ENCODE data around the gene RCSD1. TPM values are rescaled to one million over a fixed set of nuclear protein-coding genes. Genes with fewer than 3 reads are reported as not detected.

The RCSD1 gene, protein sequence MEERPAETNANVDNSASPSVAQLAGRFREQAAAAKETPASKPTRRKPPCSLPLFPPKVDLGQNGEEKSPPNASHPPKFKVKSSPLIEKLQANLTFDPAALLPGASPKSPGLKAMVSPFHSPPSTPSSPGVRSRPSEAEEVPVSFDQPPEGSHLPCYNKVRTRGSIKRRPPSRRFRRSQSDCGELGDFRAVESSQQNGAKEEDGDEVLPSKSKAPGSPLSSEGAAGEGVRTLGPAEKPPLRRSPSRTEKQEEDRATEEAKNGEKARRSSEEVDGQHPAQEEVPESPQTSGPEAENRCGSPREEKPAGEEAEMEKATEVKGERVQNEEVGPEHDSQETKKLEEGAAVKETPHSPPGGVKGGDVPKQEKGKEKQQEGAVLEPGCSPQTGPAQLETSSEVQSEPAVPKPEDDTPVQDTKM
- total RNA-seq, result 84.9 and 91.9 TPM in 2 replicates

- DNase-seq (ENCODE audit: low spot score), result peak; percentile 53
- peak within 1 kb of the TSS; percentile 96 for H3K4me3 Mint-ChIP-seq (ENCODE audit: low read depth)
- H3K9me3 Mint-ChIP-seq, result peaks cover 11% of the 10 kb centered on the region
- H3K27me3 Mint-ChIP-seq (ENCODE audit: low read depth), result no peaks in the 10 kb centered on the region
- H3K36me3 Mint-ChIP-seq (ENCODE audit: low read depth), result peaks cover 56% of the 10 kb centered on the region
- peaks cover 67% of the 10 kb centered on the region for H3K4me1 Mint-ChIP-seq (ENCODE audit: low read depth)
- peak within 1 kb of the TSS; percentile 97 for H3K27ac Mint-ChIP-seq
- intact Hi-C loops (cut with micrococcal nuclease), result loop anchor here (2.0 to 5.0 kb wide), 5 partner anchors 59 to 409 kb away; partner anchors contain the start of genes DCAF6, MPC2 and POU2F1
Measured at GRCh38 chr1:167629681-167630567, at the start of gene RCSD1. RCSD1 (plus strand) TSS chr1:167630232; CDS start chr1:167630424, 192 bp downstream.

DNA sequence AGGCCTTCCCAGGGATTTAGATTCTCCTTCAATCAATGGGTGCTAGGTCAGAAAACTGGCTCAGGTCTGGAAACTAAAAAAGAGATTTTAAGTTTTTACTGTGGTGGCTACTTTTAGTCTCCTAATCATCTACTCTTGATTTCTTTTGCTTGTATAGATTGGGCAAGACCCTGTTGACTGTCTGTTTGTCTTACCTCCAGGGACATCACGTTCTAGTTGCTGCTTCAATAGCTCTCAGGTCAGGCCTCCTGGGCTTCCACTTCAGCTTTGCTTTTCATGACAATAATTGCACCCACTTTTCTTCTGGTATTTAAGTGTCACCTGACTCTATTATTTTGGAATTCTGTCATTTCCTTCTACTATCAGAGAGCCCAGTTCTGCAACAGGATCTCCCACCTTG lies 48.0 kb upstream of the RCSD1 start:
- H3K27me3 Mint-ChIP-seq (ENCODE audit: low read depth), result peaks cover 7% of the 10 kb centered on the region
- no peak for DNase-seq (ENCODE audit: low spot score)
- H3K27ac Mint-ChIP-seq, result no peak overlapping the region
- no peaks in the 10 kb centered on the region for H3K4me1 Mint-ChIP-seq (ENCODE audit: low read depth)
- intact Hi-C loops (cut with micrococcal nuclease), result no loop called here
- no peaks in the 10 kb centered on the region for H3K36me3 Mint-ChIP-seq (ENCODE audit: low read depth)
- H3K9me3 Mint-ChIP-seq, result no peaks in the 10 kb centered on the region
- H3K4me3 Mint-ChIP-seq (ENCODE audit: low read depth), result no peak overlapping the region

GRCh38 chr1:167582722-167583121 lies 47.3 kb upstream of the RCSD1 start:
- Mint-ChIP-seq H3K4me3 (ENCODE audit: low read depth) (no peak overlapping the region), H3K36me3 (ENCODE audit: low read depth) (no peaks in the 10 kb centered on the region), H3K9me3 (no peaks in the 10 kb centered on the region), H3K27me3 (ENCODE audit: low read depth) (peaks cover 7% of the 10 kb centered on the region), H3K4me1 (ENCODE audit: low read depth) (no peaks in the 10 kb centered on the region), H3K27ac (no peak overlapping the region)
- intact Hi-C loops (cut with micrococcal nuclease), result no loop called here
- DNase-seq (ENCODE audit: low spot score), result no peak

DNA sequence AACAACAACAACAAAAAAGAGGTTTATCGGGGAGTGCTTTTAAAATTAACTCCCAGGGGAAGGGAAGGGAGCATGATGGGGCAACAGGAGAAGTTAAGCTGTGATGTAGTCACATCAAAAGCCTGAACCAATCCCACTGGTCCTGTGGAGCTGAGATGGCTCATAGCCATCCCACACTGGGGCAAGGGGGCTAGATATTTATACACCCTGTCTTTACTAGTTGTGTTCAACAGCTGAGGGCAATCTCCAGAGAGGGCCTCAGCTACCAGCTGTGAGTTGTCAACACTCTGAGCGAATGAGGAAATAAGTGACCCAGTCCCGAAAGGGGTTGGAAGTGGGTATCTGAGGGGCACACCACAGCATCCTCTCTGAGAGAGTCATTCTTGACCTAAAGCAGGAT lies 45.5 kb upstream of the RCSD1 start:
- DNase-seq (ENCODE audit: low spot score), result no peak
- Mint-ChIP-seq H3K9me3 (no peaks in the 10 kb centered on the region), H3K4me1 (ENCODE audit: low read depth) (no peaks in the 10 kb centered on the region), H3K27me3 (ENCODE audit: low read depth) (peaks cover under 1% of the 10 kb centered on the region), H3K27ac (no peak overlapping the region), H3K36me3 (ENCODE audit: low read depth) (no peaks in the 10 kb centered on the region), H3K4me3 (ENCODE audit: low read depth) (no peak overlapping the region)
- intact Hi-C loops (cut with micrococcal nuclease), result no loop called here

GRCh38 chr1:167587342-167587741 lies 42.7 kb upstream of the RCSD1 start:
- intact Hi-C loops (cut with micrococcal nuclease), result no loop called here
- H3K9me3 Mint-ChIP-seq, result no peaks in the 10 kb centered on the region
- H3K27me3 Mint-ChIP-seq (ENCODE audit: low read depth), result no peaks in the 10 kb centered on the region
- H3K4me1 Mint-ChIP-seq (ENCODE audit: low read depth), result no peaks in the 10 kb centered on the region
- H3K4me3 Mint-ChIP-seq (ENCODE audit: low read depth), result no peak overlapping the region
- H3K27ac Mint-ChIP-seq, result no peak overlapping the region
- no peak for DNase-seq (ENCODE audit: low spot score)
- H3K36me3 Mint-ChIP-seq (ENCODE audit: low read depth), result no peaks in the 10 kb centered on the region

- H3K9me3 Mint-ChIP-seq, result no peaks in the 10 kb centered on the region
- no peak overlapping the region for H3K27ac Mint-ChIP-seq
- H3K4me1 Mint-ChIP-seq (ENCODE audit: low read depth), result no peaks in the 10 kb centered on the region
- H3K4me3 Mint-ChIP-seq (ENCODE audit: low read depth), result no peak overlapping the region
- no peaks in the 10 kb centered on the region for H3K27me3 Mint-ChIP-seq (ENCODE audit: low read depth)
- DNase-seq (ENCODE audit: low spot score), result no peak
- H3K36me3 Mint-ChIP-seq (ENCODE audit: low read depth), result no peaks in the 10 kb centered on the region
- intact Hi-C loops (cut with micrococcal nuclease), result no loop called here
Measured at GRCh38 chr1:167587872-167588271, 42.2 kb upstream of the RCSD1 start.

- Mint-ChIP-seq H3K36me3 (ENCODE audit: low read depth) (no peaks in the 10 kb centered on the region), H3K4me1 (ENCODE audit: low read depth) (no peaks in the 10 kb centered on the region), H3K9me3 (no peaks in the 10 kb centered on the region), H3K27ac (no peak overlapping the region), H3K4me3 (ENCODE audit: low read depth) (no peak overlapping the region), H3K27me3 (ENCODE audit: low read depth) (no peaks in the 10 kb centered on the region)
- no peak for DNase-seq (ENCODE audit: low spot score)
- intact Hi-C loops (cut with micrococcal nuclease), result no loop called here
Measured at GRCh38 chr1:167588361-167588760, 41.7 kb upstream of the RCSD1 start.

DNA sequence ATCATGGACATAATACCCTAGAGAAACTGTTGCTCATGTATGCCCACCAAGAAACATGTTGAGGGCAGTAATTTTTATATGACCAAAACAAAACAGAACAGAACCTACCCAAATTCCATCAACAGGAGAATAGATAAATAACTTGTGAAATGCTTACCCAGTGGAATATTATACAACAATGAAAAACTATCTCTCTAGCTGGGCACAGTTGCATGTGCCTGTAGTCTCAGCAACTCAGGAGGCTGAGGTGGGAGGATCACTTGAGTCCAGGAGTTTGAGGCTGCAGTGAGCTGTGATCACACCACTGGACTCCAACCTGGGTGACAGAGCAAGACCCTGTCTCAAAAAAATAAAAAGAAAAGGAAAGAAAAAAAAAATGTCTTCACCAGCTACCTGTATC lies 37.6 kb upstream of the RCSD1 start:
- H3K9me3 Mint-ChIP-seq, result no peaks in the 10 kb centered on the region
- intact Hi-C loops (cut with micrococcal nuclease), result no loop called here
- DNase-seq (ENCODE audit: low spot score), result no peak
- H3K4me1 Mint-ChIP-seq (ENCODE audit: low read depth), result no peaks in the 10 kb centered on the region
- no peak overlapping the region for H3K4me3 Mint-ChIP-seq (ENCODE audit: low read depth)
- peaks cover 2% of the 10 kb centered on the region for H3K27me3 Mint-ChIP-seq (ENCODE audit: low read depth)
- H3K36me3 Mint-ChIP-seq (ENCODE audit: low read depth), result no peaks in the 10 kb centered on the region
- no peak overlapping the region for H3K27ac Mint-ChIP-seq

DNA sequence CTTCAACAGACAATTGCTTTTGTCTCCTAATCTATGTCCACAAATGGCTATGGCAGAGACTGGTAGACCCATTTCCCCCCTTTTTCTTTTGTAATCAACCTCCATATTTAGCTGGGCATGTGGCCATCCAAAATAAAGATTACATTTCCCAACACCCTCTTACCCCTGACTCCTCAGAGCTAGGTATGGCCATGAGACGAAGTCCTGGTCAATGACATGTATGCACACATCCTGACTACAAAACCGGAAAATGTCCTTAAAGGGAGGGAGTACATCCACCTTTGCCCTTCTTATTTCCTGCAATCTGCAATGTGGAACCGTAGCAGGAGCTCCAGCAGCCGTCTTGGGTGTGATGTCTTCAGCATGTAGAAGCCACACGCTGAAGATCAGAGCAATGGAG lies 36.2 kb upstream of the RCSD1 start:
- H3K4me1 Mint-ChIP-seq (ENCODE audit: low read depth), result peaks cover 4% of the 10 kb centered on the region
- H3K27me3 Mint-ChIP-seq (ENCODE audit: low read depth), result peaks cover 2% of the 10 kb centered on the region
- H3K4me3 Mint-ChIP-seq (ENCODE audit: low read depth), result no peak overlapping the region
- H3K36me3 Mint-ChIP-seq (ENCODE audit: low read depth), result no peaks in the 10 kb centered on the region
- H3K9me3 Mint-ChIP-seq, result no peaks in the 10 kb centered on the region
- no peak for DNase-seq (ENCODE audit: low spot score)
- no peak overlapping the region for H3K27ac Mint-ChIP-seq
- intact Hi-C loops (cut with micrococcal nuclease), result no loop called here

GRCh38 chr1:167594822-167595221 lies 35.2 kb upstream of the RCSD1 start:
- no peaks in the 10 kb centered on the region for H3K36me3 Mint-ChIP-seq (ENCODE audit: low read depth)
- no peak overlapping the region for H3K27ac Mint-ChIP-seq
- H3K9me3 Mint-ChIP-seq, result no peaks in the 10 kb centered on the region
- H3K27me3 Mint-ChIP-seq (ENCODE audit: low read depth), result peaks cover 2% of the 10 kb centered on the region
- no peak overlapping the region for H3K4me3 Mint-ChIP-seq (ENCODE audit: low read depth)
- intact Hi-C loops (cut with micrococcal nuclease), result no loop called here
- DNase-seq (ENCODE audit: low spot score), result no peak
- H3K4me1 Mint-ChIP-seq (ENCODE audit: low read depth), result peaks cover 7% of the 10 kb centered on the region

- H3K36me3 Mint-ChIP-seq (ENCODE audit: low read depth), result peaks cover 4% of the 10 kb centered on the region
- DNase-seq (ENCODE audit: low spot score), result peak; percentile 38
- peaks cover 46% of the 10 kb centered on the region for H3K4me1 Mint-ChIP-seq (ENCODE audit: low read depth)
- intact Hi-C loops (cut with micrococcal nuclease), result loop anchor here (1.0 kb wide), 4 partner anchors 28 to 88 kb away; no protein-coding TSS in a partner anchor
- peak overlapping the region; percentile 72 for H3K27ac Mint-ChIP-seq
- H3K4me3 Mint-ChIP-seq (ENCODE audit: low read depth), result peak overlapping the region; percentile 37
- no peaks in the 10 kb centered on the region for H3K27me3 Mint-ChIP-seq (ENCODE audit: low read depth)
- H3K9me3 Mint-ChIP-seq, result no peaks in the 10 kb centered on the region
Measured at GRCh38 chr1:167599957-167600581, 30.0 kb upstream of the RCSD1 start.

- peaks cover 7% of the 10 kb centered on the region for H3K36me3 Mint-ChIP-seq (ENCODE audit: low read depth)
- peak overlapping the region; percentile 53 for H3K4me3 Mint-ChIP-seq (ENCODE audit: low read depth)
- no peaks in the 10 kb centered on the region for H3K27me3 Mint-ChIP-seq (ENCODE audit: low read depth)
- intact Hi-C loops (cut with micrococcal nuclease), result loop anchor here (1.0 kb wide), 1 partner anchor 16 kb away; no protein-coding TSS in a partner anchor
- no peak for DNase-seq (ENCODE audit: low spot score)
- H3K27ac Mint-ChIP-seq, result peak overlapping the region; percentile 72
- H3K4me1 Mint-ChIP-seq (ENCODE audit: low read depth), result peaks cover 46% of the 10 kb centered on the region
- H3K9me3 Mint-ChIP-seq, result peaks cover 2% of the 10 kb centered on the region
Measured at GRCh38 chr1:167601442-167602383, 28.3 kb upstream of the RCSD1 start.

Data from activated T-helper 2 cell treated with anti-CD3 and anti-CD28 coated beads, Interferon-gamma antibody, Interleukin-2, Interleukin-4, amounts not matched to agents 10 μg/mL and 5 μg/mL and 100 μg/mL, durations not matched to agents 14 hours and 24 hours and 36 hours (primary cell).